SKM-1 treated with dmso at 0.1 percent for 144 hours (cell line): ENCODE data around the gene ANKRD9.
"Not testable (repeated sequence)": the region's sequence is repeated elsewhere in the genome, so short reads cannot be mapped to it uniquely, and the experiment has no call there.

Experiments
- DNase-seq: peaks from one replicate; lab custom pipeline; 2025; ENCODE audit not compliant: unreplicated experiment; lab: John Stamatoyannopoulos, UW

Gene ANKRD9, protein sequence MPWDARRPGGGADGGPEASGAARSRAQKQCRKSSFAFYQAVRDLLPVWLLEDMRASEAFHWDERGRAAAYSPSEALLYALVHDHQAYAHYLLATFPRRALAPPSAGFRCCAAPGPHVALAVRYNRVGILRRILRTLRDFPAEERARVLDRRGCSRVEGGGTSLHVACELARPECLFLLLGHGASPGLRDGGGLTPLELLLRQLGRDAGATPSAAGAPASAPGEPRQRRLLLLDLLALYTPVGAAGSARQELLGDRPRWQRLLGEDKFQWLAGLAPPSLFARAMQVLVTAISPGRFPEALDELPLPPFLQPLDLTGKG

DNA sequence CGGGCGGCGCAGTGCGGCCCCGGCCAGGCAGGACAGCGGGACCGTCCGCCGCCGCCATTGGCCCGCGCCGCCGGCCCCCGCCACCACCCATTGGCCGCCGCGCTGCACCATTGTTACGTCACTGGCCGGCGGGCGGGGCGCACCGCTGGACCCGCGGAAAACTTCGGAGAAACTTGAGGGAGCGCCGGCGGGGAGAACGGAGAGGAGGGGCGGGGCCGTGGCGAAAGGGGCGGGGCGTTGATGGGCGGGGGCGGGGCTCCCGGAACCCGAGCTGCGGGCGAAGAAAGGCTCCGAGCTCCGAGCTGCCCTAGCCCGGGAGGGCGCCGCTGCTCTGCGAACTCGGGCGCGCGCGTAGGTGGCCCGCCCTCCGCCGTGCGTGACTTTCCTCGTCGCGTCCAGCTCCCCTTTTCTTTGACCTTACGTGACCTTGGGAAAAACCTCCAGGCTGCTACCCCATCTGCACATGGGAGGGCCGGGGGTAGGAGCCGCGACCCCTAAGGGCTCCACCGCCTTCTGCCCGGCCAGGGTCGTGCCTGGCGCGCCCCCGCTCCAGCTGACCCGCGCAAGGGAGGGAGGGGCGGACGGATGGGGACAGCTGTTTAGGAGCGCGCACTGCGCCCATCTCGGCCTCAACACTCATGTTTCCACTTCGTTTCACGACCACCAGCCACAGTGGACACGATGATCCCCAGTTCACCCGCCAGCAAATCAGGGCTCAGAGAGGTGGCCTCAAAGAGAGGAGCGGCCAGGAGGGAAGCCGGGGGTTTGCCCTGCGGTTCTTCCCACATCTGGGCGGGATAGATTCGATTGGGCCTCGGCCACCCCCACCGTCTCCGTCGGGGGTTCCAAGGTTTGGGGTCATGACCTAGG lies at the start of gene ANKRD9:
Gene ANKRD9 (minus strand): TSS at position 31 of the 870 bp plus-strand sequence. CDS start 1,887 bp downstream, outside the sequence.
- DNase-seq, result peak; percentile 74

DNA sequence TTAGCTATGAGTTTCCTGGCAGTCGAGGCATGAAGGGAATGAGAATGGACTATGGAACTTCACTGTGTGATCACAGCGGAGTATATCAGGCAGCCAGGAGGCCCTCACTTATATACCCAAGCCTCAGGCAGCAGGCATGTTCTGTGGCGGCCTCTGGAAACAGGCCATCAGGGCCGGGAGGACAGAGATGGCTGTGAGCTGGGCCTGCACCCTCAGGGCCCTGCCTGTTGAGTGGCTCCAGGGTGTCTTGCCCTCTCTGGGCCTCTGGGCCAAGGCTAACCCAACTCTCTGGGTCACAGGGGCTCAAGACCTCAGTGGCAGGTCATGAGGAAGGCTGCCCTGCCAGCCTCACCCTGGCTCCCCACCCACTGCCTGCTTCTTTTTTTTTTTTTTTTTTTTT lies 49.0 kb upstream of the ANKRD9 start:
- DNase-seq, result no peak

GRCh38 chr14:102557434-102558226 lies 48.1 kb upstream of the ANKRD9 start:
- no peak for DNase-seq

DNA sequence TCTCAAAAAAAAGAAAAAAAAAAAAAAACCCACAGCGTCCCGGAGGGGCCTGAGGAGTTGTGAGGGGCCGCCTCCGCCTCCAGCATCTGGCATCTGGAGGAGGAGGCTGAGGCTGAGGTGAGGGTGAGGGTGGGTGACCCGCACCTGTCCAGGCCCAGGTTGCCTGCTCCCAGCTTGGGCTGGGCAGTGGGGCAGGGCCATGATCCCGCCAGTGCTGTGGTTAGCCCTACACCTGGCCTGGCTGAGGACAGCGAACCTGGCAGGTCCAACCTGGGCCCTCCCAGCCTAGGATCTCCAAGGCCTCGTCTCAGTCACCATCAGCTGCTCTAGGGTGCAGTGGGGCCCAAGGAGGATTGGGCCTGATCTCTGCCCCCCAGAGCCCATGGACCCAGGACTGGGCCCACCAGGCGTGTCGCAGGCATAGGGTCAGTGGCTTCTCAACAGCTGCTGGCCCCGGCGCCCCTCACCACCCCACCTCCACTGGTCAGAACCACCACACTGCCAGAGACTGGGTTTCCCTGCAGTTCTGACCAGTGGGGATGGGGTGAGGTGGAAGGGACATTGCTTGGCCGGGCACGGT lies 46.6 kb upstream of the ANKRD9 start:
- DNase-seq, result no peak

GRCh38 chr14:102554821-102555819 lies 45.5 kb upstream of the ANKRD9 start:
- no peak for DNase-seq

DNA sequence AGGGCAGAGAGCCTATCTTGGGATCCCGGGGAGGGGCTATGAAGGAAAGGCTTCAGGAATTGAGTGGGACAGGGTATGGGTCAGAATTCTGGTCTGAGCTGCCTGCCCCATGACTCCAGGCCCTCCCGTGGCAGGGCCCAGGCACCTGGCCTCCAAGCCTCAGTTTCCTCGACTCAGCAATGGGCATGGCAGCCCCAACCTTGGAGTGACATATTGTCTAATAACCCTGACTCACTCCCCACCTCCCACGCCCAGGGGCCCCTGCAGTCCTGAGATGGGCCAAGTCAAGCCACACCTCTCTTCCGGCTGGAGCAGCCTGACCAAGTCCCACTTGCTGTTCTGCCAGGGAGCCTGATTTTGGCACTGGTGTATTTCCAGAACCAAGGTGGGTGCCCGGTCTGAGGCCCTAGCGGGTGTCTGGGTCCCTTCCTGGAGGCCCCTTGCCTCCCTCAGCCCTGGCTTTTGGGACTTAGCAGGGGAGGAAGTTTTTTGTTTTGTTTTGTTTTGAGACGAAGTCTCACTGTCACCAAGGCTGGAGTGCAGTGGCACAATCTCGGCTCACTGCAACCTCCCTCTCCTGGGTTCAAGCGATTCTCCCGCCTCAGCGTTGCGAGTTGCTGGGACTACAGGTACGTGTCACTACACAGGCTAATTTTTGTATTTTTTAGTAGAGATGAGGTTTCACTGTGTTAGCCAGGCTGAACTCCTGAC lies 42.6 kb upstream of the ANKRD9 start:
- no peak for DNase-seq

DNA sequence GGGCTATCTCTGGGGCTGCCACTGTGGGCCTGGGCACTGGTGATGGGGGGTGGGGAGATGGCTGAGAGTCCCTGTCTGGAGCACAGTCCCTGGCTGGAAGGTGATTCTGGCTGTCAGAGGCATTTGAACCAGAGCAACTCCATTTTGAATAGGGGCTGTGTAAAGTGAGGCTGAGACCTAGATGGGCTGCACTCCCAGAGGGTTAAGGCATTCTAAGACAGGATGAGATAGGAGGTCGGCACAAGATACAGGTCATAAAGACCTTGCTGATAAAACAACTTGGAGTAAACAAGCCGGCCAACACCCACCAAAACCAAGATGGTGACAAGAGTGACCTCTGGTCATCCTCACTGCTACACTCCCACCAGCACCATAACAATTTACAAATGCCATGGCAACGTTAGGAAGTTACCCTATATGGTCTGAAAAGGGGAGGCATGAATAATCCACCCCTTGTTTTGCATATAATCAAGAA lies 41.4 kb upstream of the ANKRD9 start:
- DNase-seq, result not testable (repeated sequence)

GRCh38 chr14:102548616-102549240 lies 39.2 kb upstream of the ANKRD9 start:
- DNase-seq, result no peak

DNA sequence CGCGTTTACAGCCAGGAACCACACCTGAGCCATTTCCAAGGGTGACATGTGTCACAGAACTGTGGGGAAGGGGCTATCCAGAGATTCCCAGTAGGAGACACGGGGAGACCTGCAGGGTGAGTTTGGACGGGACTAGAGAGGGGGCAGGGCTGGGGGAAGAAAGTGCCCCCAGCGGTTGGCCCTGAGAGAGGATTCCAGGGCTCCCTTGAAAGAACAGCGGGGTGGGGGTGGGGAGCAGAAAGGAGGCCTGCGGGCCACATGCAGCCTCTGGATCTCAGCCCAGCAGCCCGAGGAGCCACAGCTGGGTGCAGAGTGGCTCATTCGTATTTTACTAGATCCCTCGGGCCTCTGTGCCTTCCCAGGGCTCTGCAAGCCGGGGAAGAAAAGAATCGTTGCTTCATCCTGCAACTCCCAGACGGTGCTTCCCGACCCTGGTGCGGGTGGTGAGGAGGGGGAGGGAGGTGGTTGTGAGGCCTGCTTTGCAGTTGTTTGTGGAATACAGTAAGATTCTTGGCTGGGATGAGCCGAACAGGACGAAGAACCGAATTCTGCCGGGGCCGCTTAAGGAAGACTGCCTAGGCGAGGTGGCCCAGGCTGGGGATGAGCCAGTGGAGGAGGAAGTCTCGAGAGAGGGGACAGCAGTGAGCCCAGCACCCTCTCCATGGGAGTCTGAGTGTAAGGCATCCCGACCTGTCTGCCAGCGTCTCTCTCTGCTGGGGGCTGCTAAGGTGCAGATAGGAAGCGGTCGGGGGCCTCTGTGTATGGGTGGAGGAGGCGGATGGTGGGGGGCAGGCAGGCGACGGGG lies 36.1 kb upstream of the ANKRD9 start:
- DNase-seq, result no peak

DNA sequence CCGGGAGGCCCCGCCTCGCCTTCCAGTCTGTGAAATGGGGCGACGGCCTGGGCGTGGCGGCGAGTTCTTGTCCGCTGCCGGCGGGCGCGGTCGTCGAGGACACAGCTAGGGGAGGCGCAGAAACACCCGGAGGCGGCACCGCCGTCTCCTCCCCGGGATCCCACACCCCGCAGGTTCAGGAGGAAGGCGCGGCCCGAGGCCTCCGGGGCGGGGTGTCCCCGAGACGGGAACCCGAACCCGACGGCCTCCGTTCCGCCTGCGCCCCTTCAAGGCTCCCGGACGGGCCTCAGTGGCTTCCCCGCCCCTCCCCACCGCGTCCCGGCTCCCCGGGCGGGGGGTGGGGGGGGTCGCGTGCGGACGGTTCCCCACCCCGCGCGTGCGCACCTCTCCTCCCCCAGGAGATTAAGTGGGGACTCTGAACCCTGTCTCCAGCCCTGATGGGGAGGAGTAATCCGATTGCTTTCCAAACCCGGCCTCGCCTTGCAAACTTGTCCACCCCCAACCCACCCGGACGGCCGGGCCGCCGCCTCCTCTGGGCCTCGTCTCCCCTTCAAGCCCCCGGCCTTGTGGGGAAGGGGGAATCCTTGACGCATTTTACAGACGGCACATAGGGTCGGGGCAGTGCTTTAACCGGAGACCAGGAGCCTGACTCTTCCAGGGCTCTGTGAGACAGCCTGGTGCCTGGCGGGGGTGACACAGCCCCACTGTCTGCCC lies 35.3 kb upstream of the ANKRD9 start:
- no peak for DNase-seq

DNA sequence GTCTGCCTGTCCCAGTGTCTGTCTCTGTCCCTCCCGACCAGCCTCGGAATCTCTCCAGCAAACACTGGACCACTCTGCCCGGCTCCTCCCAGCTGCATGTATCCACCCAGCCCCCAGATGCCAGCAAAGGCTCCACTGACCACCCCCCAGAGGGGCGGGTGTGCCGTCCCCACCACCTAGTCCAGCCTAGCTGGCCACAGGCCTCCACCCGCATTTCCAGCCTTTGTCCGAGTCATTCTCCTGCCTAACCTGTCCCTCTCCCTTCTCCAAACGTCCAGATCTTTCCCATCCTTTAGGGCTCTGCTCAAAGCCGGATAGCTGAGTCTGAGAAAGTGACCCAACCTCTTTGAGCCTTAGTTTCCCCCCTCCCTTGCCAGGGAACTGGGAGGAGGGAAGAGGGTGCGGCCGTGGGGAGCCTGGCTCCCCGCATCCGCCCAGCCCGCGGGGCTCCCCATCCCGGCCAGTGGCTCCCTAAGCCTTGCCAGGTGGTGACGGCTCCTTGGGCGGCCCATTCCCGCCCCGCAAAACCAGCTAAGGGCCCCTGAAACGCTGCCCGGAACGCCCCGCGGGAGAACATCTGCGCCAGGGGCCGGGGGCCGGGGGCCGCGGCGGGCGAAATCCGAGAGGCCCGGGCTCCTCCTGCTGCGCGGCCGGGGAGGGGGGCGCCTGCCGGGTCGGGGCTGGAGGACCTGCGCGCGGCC lies 34.6 kb upstream of the ANKRD9 start:
- DNase-seq, result no peak

DNA sequence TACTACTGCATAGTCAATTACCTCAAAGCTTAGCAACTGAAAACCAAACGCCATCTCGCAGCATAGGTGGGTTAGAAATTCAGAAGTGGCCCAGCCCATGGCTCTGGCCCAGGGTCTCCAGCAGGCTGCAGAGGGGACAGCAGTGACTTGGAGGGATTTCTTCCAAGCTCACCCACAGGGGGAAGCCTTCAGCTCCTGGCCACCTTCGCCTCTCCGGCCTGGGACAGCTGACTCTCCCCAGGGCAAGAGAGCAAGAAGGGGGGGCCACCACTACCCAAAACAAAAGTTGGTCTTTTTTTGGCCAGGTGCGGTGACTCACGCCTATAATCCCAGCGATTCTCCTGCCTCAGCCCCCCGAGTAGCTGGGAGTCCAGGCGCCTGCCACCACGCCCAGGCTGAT lies 32.2 kb upstream of the ANKRD9 start:
- no peak for DNase-seq

GRCh38 chr14:102541029-102541491 lies 31.5 kb upstream of the ANKRD9 start:
- not testable (repeated sequence) for DNase-seq

GRCh38 chr14:102540315-102541028 lies 30.9 kb upstream of the ANKRD9 start:
- DNase-seq, result no peak

GRCh38 chr14:102539544-102540314 lies 30.2 kb upstream of the ANKRD9 start:
- no peak for DNase-seq
